GM12873 (cell line): ENCODE measurements around the gene FKBP14.

Experiments
- CTCF ChIP-seq: IDR thresholded peaks from 2 replicates; pipeline ENCODE4 v1.5.1; 2012; ENCODE audit warnings: low read depth, mild to moderate bottlenecking, moderate library complexity, low read length, control low read depth; ENCODE audit not compliant: insufficient read depth; ENCODE audit errors: missing control alignments

FKBP14 gene

GRCh38 chr7:30066687-30067086 is 40.2 kb upstream of the FKBP14 start:
- no peak for TF ChIP-seq CTCF

- no peak for TF ChIP-seq CTCF
Observed at GRCh38 chr7:30065746-30066145, 39.2 kb upstream of the FKBP14 start.

GRCh38 chr7:30062587-30062986 is 36.1 kb upstream of the FKBP14 start:
- peak; percentile 65 for TF ChIP-seq CTCF

- TF ChIP-seq CTCF: peak; percentile 56
Observed at GRCh38 chr7:30061786-30062185, 35.3 kb upstream of the FKBP14 start.

- TF ChIP-seq CTCF: no peak
Observed at GRCh38 chr7:30057741-30058140, 31.2 kb upstream of the FKBP14 start.

- TF ChIP-seq CTCF: no peak
Observed at GRCh38 chr7:30053068-30053467, 26.6 kb upstream of the FKBP14 start.

- no peak for TF ChIP-seq CTCF
Observed at GRCh38 chr7:30049173-30049572, 22.7 kb upstream of the FKBP14 start.
